ENCODE data around the gene DTNA.

- TF ChIP-seq CTCF (IDR thresholded peaks at IDR 0.05; ENCODE audit: low read length) (no peak), EZH2 (optimal IDR thresholded peaks at IDR 0.05; ENCODE audit: low read depth, low read length) (no peak), EZH2phosphoT487 (IDR thresholded peaks at IDR 0.05; ENCODE audit: low read length) (no peak)
Observed at GRCh38 chr18:34821669-34822210, 111.6 kb downstream of the DTNA start.

All from MM.1S (cell line).